ENCODE results near the gene MAMDC2. TPM values are rescaled to one million over a fixed set of nuclear protein-coding genes. Genes with fewer than 3 reads are reported as not detected.

MAMDC2 gene
- total and polyA plus RNA-seq, 2 of the 8 experiments (the other 6 are each of a cell fraction or from before 2014, with no cell fraction given), result 6.1 to 15.4 TPM

GRCh38 chr9:70042461-70043215 is 1.0 kb upstream of the MAMDC2 start (continued):
- TF ChIP-seq CHD7 (IDR thresholded peaks at IDR 0.05; ENCODE audit: insufficient replicate concordance, low read length) (no peak), CHD1 (IDR thresholded peaks at IDR 0.05; ENCODE audit: low read depth, low read length) (no peak), MAFK (IDR thresholded peaks at IDR 0.05; ENCODE audit: low read depth, low read length) (no peak), SP1 (IDR thresholded peaks at IDR 0.05; ENCODE audit: low read depth, low read length) (no peak)

All from H1 (cell line).